Neural cell (in vitro differentiated cells): ENCODE measurements around the gene RABGEF1. TPM values are rescaled to one million over a fixed set of nuclear protein-coding genes. Genes with fewer than 3 reads are reported as not detected.
"Not testable (repeated sequence)": the region's sequence is repeated elsewhere in the genome, so short reads cannot be mapped to it uniquely, and the experiment has no call there.

Source experiments
- H2AFZ ChIP-seq: fragments of 200-600, 300-800 bp; sonication (generic), shearing (Covaris generic); 2 replicates; pipeline ENCODE4 v1.6.0; 2014; ENCODE audit warnings: low read depth, mild to moderate bottlenecking, antibody characterized with exemption, low read length, moderate library complexity
- H3F3A ChIP-seq: fragments of 200-600 bp; shearing (Covaris generic); 2 replicates; pipeline ENCODE4 v1.6.1; 2016; ENCODE audit warnings: mild to moderate bottlenecking, moderate library complexity, mixed read lengths, antibody characterized with exemption, low read length; ENCODE audit not compliant: insufficient read depth, poor library complexity, severe bottlenecking
- H3K27ac ChIP-seq: fragments of 200-600, 300-800 bp; sonication (generic), shearing (Covaris generic); 2 replicates; pipeline ENCODE4 v1.5.1; 2014; ENCODE audit warnings: mild to moderate bottlenecking, low read length, moderate library complexity
- H3K27me3 ChIP-seq: fragments of 300-800, 200-600 bp; sonication (generic), shearing (Covaris generic); 2 replicates; pipeline ENCODE4 v1.6.0; 2014; ENCODE audit warnings: mild to moderate bottlenecking, low read depth, low read length, moderate library complexity; ENCODE audit not compliant: insufficient read depth
- H3K36me3 ChIP-seq: fragments of 300-800, 200-600 bp; sonication (generic), shearing (Covaris generic); 2 replicates; pipeline ENCODE4 v1.5.1; 2014; ENCODE audit warnings: mild to moderate bottlenecking, antibody characterized with exemption, low read length, moderate library complexity; ENCODE audit not compliant: insufficient read depth
- H3K4me2 ChIP-seq: fragments of 300-800, 200-600 bp; sonication (generic), shearing (Covaris generic); 2 replicates; pipeline ENCODE4 v1.6.0; 2014; ENCODE audit warnings: mild to moderate bottlenecking, low read length
- H3K4me3 ChIP-seq: fragments of 300-800, 200-600 bp; sonication (generic), shearing (Covaris generic); 2 replicates; pipeline ENCODE4 v1.5.1; 2014; ENCODE audit warnings: mild to moderate bottlenecking, low read length, moderate library complexity
- H3K79me2 ChIP-seq: fragments of 200-600 bp; shearing (Covaris generic); replicated peaks from 2 replicates; pipeline ENCODE4 v1.6.0; 2014; ENCODE audit warnings: mild to moderate bottlenecking, low read length, moderate library complexity; ENCODE audit not compliant: insufficient read depth
- H3K9ac ChIP-seq: fragments of 300-800, 200-600 bp; sonication (generic), shearing (Covaris generic); 2 replicates; pipeline ENCODE4 v1.6.1; 2016; ENCODE audit warnings: mild to moderate bottlenecking, low read length, mixed read lengths
- H3K9me2 ChIP-seq: fragments of 200-600 bp; shearing (Covaris generic); 2 replicates; pipeline ENCODE4 v1.6.1; 2016; ENCODE audit warnings: mild to moderate bottlenecking, low read length, mixed read lengths; ENCODE audit not compliant: insufficient read depth
- H3K9me3 ChIP-seq: fragments of 200-600, 300-800 bp; sonication (generic), shearing (Covaris generic); 2 replicates; pipeline ENCODE4 v1.6.1; 2016; ENCODE audit warnings: mild to moderate bottlenecking, mixed run types, low read length, moderate library complexity, mixed read lengths
- H4K20me1 ChIP-seq: fragments of 200-600 bp; shearing (Covaris generic); 2 replicates; pipeline ENCODE4 v1.6.1; 2016; ENCODE audit warnings: mild to moderate bottlenecking, mixed run types; ENCODE audit not compliant: insufficient read depth
- CTCF ChIP-seq: fragments of 450-650 bp; IDR thresholded peaks from 2 replicates; pipeline ENCODE4 v1.5.1; 2014; ENCODE audit warnings: antibody characterized with exemption, mild to moderate bottlenecking, moderate library complexity; ENCODE audit not compliant: poor library complexity, severe bottlenecking
- EP300 ChIP-seq: fragments of 450-650 bp; conservative IDR thresholded peaks from 2 replicates; pipeline ENCODE4 v1.6.1; 2014; ENCODE audit warnings: antibody characterized with exemption, mild to moderate bottlenecking, moderate library complexity; ENCODE audit not compliant: poor library complexity, severe bottlenecking
- EZH2 ChIP-seq: fragments of 200-600, 300-800 bp; shearing (Covaris generic), sonication (generic); IDR thresholded peaks from 2 replicates; pipeline ENCODE4 v1.6.1; 2014; ENCODE audit warnings: antibody characterized with exemption, low read length, borderline replicate concordance, mild to moderate bottlenecking; ENCODE audit not compliant: insufficient read depth, poor library complexity, severe bottlenecking
- MXI1 ChIP-seq: fragments of 450-650 bp; conservative IDR thresholded peaks from 2 replicates; pipeline ENCODE4 v1.6.1; 2014; ENCODE audit warnings: antibody characterized with exemption, mild to moderate bottlenecking; ENCODE audit not compliant: poor library complexity, severe bottlenecking
- POLR2AphosphoS5 ChIP-seq: IDR thresholded peaks from 2 replicates; pipeline ENCODE4 v1.6.1; 2012
- RAD21 ChIP-seq: fragments of 450-650 bp; conservative IDR thresholded peaks from 2 replicates; pipeline ENCODE4 v1.6.1; 2014; ENCODE audit warnings: antibody characterized with exemption, mild to moderate bottlenecking, moderate library complexity
- REST ChIP-seq: IDR thresholded peaks from 2 replicates; pipeline ENCODE4 v1.6.1; 2012; ENCODE audit warnings: borderline replicate concordance
- SMC3 ChIP-seq: fragments of 450-650 bp; conservative IDR thresholded peaks from 2 replicates; pipeline ENCODE4 v1.6.1; 2014; ENCODE audit warnings: antibody characterized with exemption, mild to moderate bottlenecking, moderate library complexity; ENCODE audit not compliant: poor library complexity
- TAF1 ChIP-seq: IDR thresholded peaks from 2 replicates; pipeline ENCODE4 v1.6.1; 2012; ENCODE audit warnings: low read depth
- polyA plus RNA-seq: library from polyadenylated mRNA; depleted of rRNA; stranded (reverse); fragments of >200 nt; gene quantifications from 2 replicates; pipeline ENCODE4 v1.2.3, GENCODE V29; 2014

The RABGEF1 gene
- polyA plus RNA-seq, 1 donor from 2014 or later = 34.8 TPM

GRCh38 chr7:66779669-66780409 lies 39.3 kb downstream of the RABGEF1 start:
- H4K20me1 ChIP-seq = no peaks in the 10 kb centered on the region
- no peak overlapping the region for H3K4me3 ChIP-seq
- no peaks in the 10 kb centered on the region for H3K27me3 ChIP-seq
- TF ChIP-seq EP300 = no peak
- no peak for TF ChIP-seq SMC3
- no peak for TF ChIP-seq POLR2AphosphoS5
- TF ChIP-seq MXI1 = no peak
- no peak for TF ChIP-seq EZH2
- no peak for TF ChIP-seq CTCF
- no peak for TF ChIP-seq TAF1
- TF ChIP-seq RAD21 = no peak
- no peak for TF ChIP-seq REST
- H3K79me2 ChIP-seq = peaks cover 7% of the 10 kb centered on the region
- H2AFZ ChIP-seq = no peak overlapping the region
- no peak overlapping the region for H3K4me2 ChIP-seq
- no peak overlapping the region for H3K9ac ChIP-seq
- H3K9me3 ChIP-seq = no peaks in the 10 kb centered on the region
- H3K36me3 ChIP-seq = no peaks in the 10 kb centered on the region
- H3F3A ChIP-seq = no peaks in the 10 kb centered on the region
- H3K27ac ChIP-seq = no peak overlapping the region
- H3K9me2 ChIP-seq = no peaks in the 10 kb centered on the region

- no peak overlapping the region for H3K4me3 ChIP-seq
- H3K9me2 ChIP-seq = no peaks in the 10 kb centered on the region
- no peak overlapping the region for H3K9ac ChIP-seq
- H3K27me3 ChIP-seq = no peaks in the 10 kb centered on the region
- H2AFZ ChIP-seq = no peak overlapping the region
- H3K27ac ChIP-seq = no peak overlapping the region
- no peaks in the 10 kb centered on the region for H3F3A ChIP-seq
- H4K20me1 ChIP-seq = no peaks in the 10 kb centered on the region
- H3K4me2 ChIP-seq = no peak overlapping the region
- no peak for TF ChIP-seq EP300
- TF ChIP-seq RAD21 = no peak
- no peak for TF ChIP-seq REST
- TF ChIP-seq EZH2 = no peak
- TF ChIP-seq CTCF = no peak
- TF ChIP-seq SMC3 = no peak
- no peaks in the 10 kb centered on the region for H3K9me3 ChIP-seq
- peaks cover 7% of the 10 kb centered on the region for H3K79me2 ChIP-seq
- no peaks in the 10 kb centered on the region for H3K36me3 ChIP-seq
Observed at GRCh38 chr7:66781408-66782090, 41.0 kb downstream of the RABGEF1 start.

GRCh38 chr7:66782875-66783274 lies 42.3 kb downstream of the RABGEF1 start:
- not testable (repeated sequence) for H3K9me3 ChIP-seq, H3K4me2 ChIP-seq, H3K9ac ChIP-seq, H2AFZ ChIP-seq, H3K27ac ChIP-seq, H3K9me2 ChIP-seq, H3K27me3 ChIP-seq, H3K79me2 ChIP-seq, H3K4me3 ChIP-seq, H3F3A ChIP-seq, H4K20me1 ChIP-seq, H3K36me3 ChIP-seq
